Measurements from ENCODE around the gene PRR12.

GRCh38 chr19:49615861-49616260 lies 24.9 kb downstream of the PRR12 start:
- no peak for TF ChIP-seq EZH2 (IDR thresholded peaks at IDR 0.05)
- TF ChIP-seq POLR2AphosphoS5 (IDR thresholded peaks at IDR 0.05; ENCODE audit: borderline replicate concordance, low read depth, low read length) = no peak
- TF ChIP-seq FOXP2 (optimal IDR thresholded peaks at IDR 0.05; ENCODE audit: control extremely low read depth, extremely low read length, insufficient read depth) = no peak
